Kidney glomerular epithelial cell (primary cell): ENCODE data around the gene DDX39B.
"Not testable (repeated sequence)": the region's sequence is repeated elsewhere in the genome, so short reads cannot be mapped to it uniquely, and the experiment has no call there.

Experiments used
- DNase-seq: peaks from one replicate; lab custom pipeline; 2025; lab: John Stamatoyannopoulos, UW

DDX39B gene

DNA sequence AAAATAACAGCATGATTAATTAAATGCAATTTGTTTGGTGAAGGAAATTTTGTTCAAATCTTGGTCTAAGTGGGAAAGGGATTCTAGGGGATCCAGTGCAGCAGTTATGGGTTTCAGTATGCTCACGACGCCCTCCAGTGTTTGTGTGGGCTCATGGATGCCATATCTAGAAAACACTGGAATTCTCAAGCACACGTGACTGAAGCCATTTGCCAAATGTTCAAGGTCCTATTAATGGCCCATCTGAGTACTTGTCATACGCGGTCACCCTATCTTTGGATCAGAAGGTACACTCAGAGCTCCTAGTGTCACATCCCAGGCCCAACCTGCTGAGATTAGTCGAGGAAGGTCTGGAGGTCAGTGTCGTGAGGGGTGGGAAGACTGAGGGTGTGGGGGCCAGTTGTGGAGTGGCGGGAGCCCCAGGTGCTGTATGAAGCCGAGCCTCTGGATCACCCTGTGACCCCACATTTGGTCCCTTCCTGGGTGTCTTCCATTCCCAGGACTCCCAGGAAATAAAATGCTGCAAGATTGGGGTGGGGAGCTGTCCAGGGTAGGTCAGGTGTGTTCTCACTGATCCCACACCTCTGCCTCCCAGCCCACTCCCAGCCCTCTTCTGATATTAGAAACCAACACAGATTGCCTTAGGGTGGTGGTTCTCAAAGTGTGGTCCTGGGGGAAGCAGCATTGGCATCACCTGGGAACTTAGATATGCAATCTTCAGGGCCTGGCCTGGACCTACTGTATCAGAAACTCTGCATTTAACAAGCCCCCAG lies 55.6 kb downstream of the DDX39B start:
- not testable (repeated sequence) for DNase-seq

DNA sequence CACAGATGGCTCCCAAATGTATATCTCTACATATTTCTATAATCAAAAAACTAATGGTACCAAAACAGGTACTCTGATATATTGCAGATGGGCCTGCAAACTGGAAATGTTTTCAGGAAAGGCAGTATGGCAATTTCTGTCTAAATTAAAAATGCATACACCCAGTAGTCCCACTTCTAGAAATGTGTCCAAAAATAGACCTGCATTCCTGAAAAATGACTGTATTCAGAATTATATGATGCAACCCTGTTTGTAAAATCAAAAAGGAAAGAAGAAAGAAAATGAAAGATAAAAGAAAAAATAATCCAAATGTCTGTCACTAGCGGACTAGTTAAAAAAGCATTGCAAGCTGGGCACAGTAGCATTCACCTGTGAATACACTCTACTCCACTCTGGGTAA lies 56.7 kb downstream of the DDX39B start:
- DNase-seq: no peak

DNA sequence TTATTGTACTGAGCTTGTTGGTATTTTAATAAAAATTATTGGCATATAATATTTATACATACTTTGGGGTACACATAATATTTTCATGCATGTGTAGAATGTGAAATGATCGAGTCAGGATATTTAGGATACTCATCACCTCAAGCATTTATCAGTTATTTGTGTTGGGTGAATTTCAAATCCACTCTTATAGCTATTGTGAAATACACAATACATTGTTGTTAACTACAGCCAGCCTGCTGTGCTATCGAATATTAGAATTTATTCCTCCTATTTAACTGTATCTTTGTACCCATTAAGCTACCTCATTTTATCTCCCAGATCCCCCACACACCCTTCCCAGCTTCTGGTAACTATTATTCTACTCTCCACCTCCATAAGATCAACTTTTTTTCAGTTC lies 58.4 kb downstream of the DDX39B start:
- no peak for DNase-seq

DNA sequence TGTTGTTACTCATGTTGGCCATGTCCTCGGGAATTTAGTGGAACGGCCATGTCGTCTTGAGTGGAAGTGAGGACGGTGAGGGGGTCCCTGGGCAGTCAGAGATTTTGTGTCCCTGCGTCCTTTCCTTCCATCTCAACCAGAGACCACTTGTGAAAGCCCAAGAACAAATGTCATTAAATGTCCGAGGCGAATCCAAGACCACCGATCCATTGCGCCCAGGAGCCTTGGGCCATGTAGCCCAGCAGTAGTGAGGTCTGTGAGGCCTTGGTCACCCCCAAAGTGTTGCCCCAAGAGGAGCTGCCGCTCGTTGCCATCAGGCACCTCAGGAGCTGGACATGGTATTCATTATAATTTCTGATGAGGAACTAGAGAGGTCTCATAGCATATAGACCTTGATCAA lies 61.2 kb downstream of the DDX39B start:
- DNase-seq: no peak
